ENCODE results near the gene SLC7A5.
"Not testable (repeated sequence)": the region's sequence is repeated elsewhere in the genome, so short reads cannot be mapped to it uniquely, and the experiment has no call there.

Gene SLC7A5

DNA sequence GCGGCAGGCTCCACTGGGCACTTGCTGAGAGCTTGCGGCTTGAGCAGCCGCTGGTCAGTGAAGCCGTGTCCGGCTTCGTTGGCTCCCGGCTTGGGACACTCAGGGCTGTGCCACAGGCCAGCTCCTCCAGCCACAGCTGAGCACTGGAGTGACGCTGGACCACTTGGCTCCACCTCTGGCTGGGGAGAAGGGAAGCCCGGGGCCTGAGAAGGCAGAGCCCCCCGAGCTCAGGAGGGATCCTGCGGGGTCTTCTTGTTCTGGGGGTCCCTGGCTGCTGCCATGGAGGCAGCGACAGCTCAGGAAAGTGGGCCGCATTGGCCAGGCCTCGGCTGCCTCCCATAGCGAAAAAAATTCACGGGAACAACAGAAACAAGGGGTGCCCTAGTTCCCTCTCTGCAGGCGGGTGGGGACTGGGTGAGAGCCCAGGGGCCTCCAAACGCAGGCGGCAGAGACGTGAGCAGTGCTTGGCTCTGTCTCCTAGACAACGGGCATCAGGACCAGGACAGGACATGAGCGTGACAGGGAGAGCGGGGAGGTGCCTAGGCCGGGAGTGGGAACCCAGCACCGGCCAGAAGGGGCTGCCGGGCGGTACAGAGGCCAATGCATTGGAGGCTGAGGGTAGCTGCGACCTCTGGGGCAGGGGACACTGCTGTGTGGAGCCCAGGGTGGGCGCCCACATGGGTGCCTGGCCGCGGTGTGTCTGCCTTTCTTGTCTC, 37.7 kb downstream of the SLC7A5 start:
- DNase-seq: no peak

DNA sequence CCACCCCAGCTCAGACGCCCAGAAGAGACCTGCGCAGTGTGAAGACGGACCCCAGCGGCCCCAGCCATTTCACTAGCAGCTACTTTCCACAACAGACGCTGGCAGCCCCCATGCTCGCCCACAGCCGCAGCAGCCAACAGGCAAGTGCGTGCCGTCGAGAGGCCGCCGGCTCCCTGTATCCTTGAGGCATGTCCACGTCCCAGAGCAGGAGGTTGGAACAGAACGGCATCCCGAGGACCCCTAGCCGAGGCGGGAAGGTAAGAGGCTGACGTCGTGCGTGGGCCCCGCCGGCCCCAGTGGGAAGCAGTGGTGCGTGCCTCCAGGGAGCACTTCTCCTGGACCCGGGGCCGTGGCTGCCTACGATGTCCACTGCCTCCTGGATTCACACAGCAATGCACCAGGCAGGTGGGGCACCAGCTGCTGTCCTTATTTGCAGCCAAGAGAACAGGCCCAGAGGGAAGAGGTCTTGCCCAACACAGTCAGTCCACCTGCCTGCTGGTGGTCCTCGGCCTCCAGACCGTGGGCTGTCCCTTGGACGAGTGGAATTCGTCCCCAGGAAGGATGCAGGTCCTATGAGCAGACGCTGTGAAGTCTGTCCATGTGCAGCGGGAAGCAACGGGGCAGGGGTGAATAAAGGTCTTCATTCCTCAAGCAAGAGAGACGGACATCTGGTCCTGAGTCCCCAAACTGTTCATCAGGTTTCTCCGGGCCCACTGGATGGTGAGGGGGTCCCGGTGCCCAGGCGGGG, 38.5 kb downstream of the SLC7A5 start:
- no peak for DNase-seq

DNA sequence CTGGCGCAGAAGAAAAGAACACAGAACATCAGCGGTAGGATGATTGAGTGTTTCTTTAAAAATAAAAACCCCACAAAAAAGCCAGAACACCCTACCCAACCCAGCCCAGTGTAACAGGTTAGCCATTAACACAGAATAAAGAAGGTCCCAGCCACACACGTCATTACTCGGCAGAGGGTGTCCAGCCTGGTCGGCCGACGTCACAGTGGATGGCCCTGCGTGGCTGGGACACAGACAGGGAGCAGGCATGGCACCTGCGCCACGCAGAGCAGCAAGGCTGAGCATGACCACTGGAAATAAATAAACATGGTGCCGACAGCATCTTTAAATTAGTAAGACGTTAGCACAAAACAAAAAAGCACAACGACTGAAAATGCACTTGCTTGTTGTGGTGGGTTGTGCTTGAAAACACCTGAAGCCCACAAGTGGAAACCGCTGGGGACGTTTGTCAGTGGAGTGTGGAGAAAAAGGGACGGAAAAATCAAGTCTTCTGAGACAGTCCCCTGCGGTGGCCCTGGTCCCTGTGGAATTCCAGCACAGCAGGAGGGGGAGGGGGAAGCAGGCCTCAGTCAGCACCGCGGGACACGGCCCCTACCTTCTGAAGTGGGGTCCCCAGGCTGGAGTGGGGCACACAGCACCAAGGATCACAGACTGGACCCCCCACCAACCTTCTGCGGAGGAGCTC, 39.2 kb downstream of the SLC7A5 start:
- DNase-seq: no peak

DNA sequence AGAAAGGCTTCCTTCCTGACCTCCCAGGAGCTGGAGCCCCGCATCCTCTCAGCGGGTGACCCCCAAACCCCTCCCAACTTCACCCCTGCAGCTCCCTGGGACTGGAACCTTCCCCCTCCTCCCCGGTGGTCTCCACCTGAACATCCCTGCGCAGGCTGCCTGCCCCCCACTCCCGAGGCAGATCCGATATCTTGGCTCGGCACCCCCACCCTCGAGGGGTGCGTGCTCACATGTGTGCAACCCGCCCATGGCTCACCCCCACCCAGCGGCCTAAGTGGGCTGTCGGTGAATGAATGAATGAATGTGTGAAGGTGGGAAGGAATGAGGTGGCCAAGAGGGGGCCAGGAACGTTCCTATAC, 39.7 kb downstream of the SLC7A5 start:
- no peak for DNase-seq

DNA sequence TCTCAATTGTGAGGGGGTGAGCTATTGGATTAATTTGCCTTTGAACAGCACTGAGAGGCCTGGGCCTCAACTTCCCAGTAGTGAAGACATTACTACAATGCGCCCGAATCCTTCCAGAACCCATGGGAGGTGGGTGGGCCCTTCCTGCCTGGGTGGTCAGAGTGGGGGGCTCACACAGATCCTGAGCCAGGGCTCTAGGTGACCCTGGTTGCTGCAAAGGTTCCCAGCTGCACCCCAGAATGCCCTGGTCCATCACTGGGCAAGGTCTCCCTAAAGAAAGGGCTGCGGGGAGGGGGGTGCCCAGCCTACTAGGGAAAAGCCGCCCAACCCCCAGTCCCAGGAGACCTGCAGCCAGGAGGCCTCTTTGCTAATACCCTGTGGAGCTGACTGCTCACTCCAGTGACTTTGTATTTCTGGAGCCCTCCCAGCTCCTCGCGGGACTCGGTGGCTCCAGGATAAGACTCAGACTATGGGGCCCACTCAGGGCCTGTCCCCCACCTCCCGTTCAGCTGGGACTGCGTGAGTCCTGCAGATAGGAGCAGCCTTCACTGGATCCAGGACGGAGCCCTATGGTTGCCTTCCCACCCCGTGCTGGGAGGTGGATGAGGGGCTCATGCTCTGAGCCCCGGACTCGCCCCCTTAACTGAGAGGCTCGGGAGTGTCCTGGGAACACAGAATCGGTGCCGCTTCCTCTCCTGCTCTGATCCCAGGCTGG, 40.2 kb downstream of the SLC7A5 start:
- DNase-seq: no peak

DNA sequence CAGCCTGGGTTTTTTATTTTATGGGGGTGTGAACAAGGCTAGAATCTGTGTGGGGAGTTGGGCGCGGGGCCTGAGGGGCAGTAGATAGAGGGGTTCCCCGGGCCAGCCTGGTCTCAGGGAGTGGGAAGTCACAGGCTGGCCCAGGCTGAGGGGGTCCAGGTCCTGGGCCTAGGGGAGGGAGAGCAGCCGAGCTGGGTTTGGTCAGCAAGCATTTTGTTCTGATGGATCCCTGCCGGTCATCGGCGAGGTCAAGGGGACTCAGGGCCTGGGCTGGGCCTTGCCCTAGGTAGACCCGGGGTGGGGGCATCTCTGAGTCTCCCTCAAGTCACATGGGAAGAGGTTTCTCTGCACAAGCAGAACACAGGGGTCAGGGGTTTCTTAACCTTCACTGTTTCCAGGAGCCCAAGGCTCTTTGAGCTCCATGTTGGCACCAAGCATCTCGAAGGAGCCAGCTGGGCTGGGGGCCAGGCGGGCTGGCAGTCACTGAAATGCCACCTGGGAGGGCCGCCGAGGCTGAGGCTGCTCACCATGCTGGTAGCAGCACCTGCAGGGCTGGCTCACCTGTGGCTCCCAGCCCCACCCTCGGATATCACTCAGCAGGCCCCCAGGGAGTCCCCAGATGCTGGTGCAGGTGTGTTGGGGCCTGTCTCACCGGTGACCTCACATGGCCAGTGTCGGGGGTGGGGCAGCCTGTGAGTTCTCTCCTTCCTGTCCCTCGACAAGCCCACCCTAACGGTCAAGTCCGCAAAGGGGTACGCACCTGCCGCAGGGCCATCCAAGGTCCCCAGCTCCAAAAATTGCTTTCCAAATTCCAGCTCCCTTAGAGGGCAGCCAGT, 41.0 kb downstream of the SLC7A5 start:
- DNase-seq: peak; percentile 63

DNA sequence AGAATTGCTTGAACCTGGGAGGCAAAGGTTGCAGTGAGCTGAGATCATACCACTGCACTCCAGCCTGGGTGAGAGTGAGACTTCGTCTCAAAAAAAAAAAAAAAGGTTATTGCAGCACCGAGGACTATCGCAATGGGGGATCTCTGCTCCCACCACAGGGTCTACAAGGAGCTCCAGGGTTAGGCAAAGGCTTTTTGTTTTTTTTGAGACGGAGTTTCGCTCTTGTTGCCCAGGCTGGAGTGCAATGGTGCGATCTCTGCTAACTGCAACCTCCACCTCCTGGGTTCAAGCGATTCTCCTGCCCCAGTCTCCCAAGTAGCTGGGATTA, 41.8 kb downstream of the SLC7A5 start:
- not testable (repeated sequence) for DNase-seq

DNA sequence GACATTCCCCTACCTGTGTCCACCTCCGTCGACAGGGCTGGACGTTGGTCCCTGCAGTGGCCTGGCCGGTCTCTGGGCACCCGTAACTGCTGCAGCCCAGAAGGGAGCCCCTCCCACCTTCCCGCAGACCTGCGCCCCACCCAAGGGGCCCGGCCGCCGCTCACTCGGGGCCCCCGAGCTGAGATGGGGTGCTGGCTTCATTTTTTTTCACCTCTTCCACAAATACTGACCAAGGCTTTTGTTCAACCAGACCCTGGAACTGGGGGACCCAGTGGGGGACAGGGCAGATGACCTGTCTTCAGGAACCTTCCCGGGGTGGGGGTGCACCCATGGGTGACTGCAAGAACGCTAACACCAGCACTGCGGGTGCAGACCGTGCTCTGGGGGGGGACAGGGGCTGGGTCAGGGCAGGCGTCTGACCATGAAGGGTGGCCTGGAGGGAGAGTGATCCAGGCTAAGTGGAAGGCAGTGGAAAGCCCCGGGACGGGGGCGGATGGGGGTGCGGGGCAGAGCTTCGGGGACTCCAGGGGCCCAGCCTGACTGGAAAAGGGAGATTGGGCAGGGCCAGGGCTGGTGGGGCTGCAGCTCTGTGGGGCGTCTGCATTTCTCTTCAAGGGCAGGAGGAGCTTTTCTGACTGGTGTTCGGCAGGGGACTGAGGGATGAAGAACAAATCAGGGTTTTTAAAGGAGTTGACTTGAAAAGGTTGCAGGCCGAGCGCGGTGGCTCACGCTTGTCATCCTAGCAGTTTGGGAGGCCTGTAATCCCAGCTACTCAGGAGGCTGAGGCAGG, 42.3 kb downstream of the SLC7A5 start:
- DNase-seq: no peak

DNA sequence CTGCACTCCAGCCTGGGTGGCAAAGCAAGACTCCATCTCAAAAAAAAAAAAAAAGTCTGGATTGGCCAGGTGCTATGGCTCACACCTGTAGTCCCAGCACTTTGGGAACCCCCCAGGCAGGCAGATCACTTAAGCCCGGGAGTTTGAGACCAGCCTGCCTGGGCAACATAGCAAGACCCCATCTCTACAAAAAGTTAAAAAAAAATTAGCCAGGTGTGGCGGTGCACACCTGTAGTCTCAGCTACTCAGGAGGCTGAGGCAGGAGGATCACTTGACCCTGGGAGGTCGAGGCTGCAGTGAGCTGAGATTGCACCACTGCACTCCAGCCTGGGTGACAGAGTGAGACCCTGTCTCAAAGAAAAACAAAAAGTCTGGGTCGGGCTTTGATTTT, 42.9 kb downstream of the SLC7A5 start:
- DNase-seq: not testable (repeated sequence)

DNA sequence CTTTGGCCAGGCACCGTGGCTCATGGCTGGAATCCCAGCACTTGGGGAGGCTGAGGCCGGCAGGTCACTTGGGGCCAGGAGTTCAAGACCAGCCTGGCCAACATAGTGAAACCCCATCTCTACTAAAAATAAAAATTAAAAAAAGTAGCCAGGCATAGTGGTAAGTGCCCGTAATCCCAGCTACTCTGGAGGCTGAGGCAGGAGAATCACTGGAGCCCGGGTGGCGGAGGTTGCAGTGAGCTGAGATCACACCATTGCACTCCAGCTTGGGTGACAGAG, 43.5 kb downstream of the SLC7A5 start:
- not testable (repeated sequence) for DNase-seq

DNA sequence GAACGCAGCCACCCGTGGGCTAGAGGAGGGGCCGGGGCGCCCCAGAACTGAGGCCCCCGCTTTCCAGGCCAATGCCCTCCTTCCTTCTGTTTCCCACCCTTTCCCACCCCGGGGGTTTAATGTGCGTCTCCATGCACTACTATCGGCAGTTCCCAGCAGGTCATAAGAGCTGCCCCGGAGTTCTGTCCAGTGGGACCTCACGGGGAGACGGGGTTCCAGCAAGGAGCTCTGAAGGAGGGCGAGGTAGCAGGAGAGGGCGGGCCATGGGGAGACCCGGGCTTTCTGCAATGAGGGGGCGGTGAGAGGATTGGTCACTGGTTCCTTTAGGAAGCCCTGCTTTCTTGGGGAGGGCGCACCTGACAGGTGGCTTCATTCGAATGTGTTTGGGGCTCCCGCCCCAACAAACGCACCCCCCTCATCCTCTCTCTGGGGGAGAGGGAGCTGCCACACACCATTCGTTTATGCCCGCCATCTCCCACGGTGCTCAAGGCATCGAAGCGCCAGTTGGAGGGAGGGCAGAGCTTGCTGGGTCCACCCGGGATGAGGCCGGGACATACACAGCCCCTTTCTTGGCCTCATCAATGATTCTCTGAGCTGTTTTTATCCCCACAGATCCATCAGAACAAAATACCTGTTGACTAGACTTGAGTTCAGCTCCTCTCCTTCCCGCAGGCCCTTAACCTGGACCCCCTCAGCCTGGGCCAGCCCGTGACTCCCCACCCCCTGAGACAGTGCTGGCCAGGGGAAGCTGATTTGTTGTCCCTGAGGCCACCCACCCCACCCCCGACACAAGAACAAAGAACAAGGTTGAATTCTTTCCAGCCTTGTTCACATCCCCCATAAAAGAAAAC, 44.1 kb downstream of the SLC7A5 start:
- DNase-seq: no peak

DNA sequence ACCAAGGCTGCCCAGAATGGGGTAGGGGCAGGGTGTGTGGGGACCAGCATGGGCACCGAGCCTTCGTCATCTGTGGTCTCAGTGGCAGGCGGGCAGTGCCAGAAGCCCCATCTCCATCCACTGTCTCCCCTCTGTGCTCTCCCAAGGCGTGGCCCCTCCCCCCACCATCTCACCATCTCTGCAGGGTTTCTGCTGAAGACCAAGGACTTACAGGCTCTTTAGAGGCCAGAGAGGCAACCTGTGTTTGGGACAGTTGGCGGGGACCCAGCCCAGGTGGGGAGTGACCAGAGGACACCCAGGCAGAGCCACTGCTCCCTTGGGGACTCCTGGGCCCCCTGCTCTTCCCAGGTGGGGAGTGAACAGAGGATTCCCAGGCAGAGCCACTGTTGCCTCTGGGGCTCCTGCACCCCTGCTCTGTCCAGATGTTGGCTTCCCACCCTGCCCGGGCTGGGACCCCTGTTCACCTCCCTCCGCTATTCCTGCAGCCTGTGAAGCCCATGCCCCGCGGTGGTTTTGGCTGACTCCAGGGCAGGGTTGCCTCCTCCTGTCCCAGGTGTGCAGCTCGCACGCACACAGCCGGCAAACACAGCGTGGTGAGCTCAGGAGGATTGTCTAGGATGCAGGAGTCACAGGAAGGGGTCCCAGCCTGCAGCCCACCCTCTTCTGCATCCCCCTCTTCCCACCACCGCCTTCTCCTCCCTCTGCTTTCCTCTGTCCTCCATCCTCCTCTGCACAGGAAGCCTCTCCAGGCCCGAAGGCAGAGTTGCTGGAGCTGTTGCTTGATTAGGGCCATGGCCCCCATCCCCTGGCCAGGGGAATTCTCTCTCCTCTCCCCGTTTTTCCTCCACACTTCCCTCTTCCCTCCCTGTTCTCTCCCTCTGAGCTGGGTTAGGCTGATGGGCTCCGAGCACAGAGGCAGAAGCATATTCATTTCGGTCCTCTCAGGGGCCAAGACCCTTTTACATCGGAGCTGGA, 45.0 kb downstream of the SLC7A5 start:
- no peak for DNase-seq

DNA sequence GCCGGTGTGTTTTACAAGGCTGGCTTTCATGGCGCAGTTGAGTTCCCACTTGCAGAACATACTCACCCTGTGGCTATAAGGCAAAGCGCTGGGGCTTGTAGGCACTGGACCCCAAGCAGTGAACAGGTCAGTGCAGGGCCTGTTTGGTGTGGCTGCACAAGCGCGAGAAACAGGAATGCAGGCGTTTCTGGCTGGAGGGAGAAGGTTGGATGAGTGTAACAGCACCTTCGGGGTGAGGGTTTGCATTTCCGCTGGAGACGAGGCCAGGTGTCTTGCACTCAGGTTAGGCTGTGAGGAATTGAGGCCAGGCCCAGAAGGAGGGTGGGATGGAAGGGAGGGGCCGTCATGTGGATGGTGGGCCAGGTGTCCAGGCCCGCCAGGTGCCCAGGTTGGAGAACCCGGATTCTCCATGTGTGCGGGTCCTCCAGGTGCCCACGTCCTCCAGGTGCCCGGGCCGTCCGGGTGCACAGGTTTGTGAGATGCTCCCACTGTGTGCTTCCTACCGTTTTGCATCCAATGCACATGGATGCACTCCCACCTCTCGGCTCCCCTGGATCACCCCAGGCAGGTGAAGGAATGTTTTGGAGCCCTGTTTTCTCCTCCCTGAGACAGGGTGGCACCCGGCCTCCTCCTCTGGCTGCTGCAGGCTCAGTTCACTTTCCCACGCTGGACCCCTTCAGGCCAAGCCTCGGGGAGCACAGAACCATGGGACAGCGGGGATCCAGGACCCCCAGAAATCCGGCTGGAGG, 46.0 kb downstream of the SLC7A5 start:
- DNase-seq: no peak

DNA sequence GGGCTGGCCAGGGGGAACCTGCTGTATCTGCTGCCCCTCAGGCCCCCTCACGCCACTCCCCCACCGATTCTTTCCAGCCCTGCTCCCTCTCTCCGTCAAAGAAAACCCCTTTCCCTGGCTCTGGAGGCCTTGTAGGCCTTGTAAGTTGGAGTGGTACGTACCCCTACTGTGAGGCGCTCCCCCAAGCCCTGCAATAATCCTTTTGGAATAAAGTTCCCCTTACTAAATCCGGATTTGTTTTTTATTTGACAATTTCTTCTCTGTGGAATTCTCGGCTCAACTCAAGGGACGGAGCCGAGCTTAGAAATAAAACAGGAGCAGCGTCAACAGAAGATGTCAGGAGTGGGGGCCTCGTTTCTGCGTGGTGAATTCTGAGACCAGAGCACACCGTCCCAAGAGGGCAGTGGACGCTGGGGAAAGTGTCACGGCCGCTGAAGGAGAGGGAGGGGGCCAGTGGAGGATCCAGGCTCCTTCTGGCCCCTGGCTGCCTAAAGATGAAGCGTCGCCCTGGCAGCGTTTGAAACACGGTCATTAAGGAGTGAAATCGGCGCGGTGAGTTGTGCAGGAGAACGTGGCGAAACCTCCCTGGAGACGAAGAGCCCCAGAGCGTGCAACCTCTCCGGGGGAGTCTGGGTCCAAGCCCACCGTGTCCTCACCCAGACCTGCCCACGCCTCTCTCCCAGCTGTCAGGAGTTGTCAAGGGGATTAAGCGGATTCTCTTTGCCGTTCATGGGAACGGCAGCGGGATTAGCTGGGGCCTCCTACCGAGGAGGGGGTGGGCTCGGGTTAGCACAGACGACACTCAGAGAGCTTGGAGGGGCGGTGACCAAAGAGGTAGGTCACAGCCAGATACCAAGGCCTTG, 47.0 kb downstream of the SLC7A5 start:
- DNase-seq: no peak

DNA sequence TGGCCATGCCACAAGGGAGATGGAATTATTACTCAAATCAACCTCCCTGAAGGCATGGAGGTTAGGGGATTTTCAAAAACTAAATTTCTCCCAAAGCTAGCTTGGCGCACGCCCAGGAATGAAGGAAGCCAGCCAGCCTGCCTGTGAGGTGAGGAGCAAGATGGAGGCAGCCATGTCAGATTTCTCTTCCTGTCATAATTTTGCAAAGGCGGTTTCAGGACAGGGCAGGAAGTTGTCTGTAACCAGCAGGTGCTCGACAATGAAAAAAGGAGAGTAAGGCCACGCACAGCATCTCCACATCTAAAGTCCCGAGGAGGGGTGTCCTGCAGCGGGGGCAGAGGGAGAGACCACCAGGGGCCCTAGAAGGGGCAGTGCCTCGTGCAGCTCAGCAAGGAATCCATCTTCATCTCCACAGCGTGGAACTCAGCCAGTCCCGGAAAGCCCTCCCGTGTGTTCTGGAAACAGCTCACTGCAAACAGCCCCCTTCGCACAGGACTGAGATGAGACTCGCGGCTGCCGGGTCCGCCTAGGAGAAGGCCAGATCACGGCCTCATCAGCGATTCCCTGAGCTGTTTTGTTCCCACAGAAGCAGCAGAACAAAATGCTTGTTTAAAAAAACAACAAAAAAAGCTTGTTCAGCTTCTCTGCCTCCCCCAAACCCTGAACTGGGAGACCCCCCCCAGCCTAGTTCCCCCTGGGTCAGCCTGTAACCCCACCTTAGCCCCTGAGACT, 47.8 kb downstream of the SLC7A5 start:
- DNase-seq: no peak

DNA sequence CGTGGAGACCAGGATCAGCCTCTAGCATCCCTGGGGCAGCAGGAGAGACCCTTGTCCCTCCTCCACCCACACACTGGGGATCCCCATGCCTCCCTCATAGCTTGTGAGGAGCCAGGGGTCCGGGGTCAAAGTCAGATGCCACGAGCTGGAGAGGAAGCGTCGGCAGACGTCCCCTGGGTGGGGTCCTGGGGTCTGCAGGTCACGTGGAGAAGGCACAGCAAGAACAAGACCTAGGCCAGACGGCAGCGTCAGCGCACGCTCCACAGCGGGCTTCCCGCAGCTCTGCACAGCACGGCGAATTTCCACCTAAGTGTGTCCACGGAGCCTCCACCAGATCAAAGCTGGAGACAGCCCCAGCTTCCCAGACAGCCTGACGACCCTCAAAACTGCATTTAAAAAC, 49.3 kb downstream of the SLC7A5 start:
- no peak for DNase-seq

DNA sequence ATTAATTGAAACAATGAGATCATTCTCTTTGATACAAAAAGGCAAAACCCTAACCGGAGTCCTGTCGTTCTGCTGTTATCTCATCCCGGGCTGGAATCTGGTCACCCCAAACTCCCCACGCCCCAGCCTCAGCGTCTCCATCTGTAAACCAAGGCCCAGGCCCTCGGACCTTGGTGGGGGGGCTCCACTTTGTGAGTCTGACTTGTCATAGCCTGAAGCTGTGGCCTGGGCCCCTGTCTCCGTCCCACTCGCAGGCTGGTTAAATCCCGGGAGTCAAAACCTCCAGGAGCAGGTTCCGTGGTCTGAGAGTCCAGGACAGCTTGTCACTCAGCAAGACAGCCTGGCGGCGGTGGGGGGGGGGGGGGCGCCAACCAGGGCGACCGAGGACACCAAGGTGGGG, 50.0 kb downstream of the SLC7A5 start:
- DNase-seq: no peak

All from DMS153 (cell line).